GM12865 (cell line): ENCODE data around the gene DNAH6.

Source experiments
- DNase-seq: peaks from one replicate; pipeline ENCODE4 v3.0.0; 2010; ENCODE audit warnings: low read depth
- H3K4me3 ChIP-seq: 2 replicates; pipeline ENCODE4 v1.5.1; 2011; ENCODE audit warnings: mild to moderate bottlenecking, low read depth, low read length, control low read depth
- CTCF ChIP-seq: IDR thresholded peaks from 2 replicates; pipeline ENCODE4 v1.5.1; 2011; ENCODE audit warnings: low read length, control low read depth, low read depth, inconsistent platforms; ENCODE audit not compliant: insufficient read depth; ENCODE audit errors: missing control alignments

Gene DNAH6

GRCh38 chr2:84678214-84678613, 161.9 kb downstream of the DNAH6 start:
- DNase-seq, result no peak
- no peak overlapping the region for H3K4me3 ChIP-seq
- no peak for TF ChIP-seq CTCF

- DNase-seq, result no peak
- TF ChIP-seq CTCF, result no peak
- no peak overlapping the region for H3K4me3 ChIP-seq
Observed at GRCh38 chr2:84686783-84687476, 170.6 kb downstream of the DNAH6 start.

- no peak for DNase-seq
- no peak for TF ChIP-seq CTCF
- no peak overlapping the region for H3K4me3 ChIP-seq
Observed at GRCh38 chr2:84687498-84688149, 171.3 kb downstream of the DNAH6 start.

GRCh38 chr2:84690225-84690624, 173.9 kb downstream of the DNAH6 start:
- TF ChIP-seq CTCF, result no peak
- H3K4me3 ChIP-seq, result no peak overlapping the region
- no peak for DNase-seq

GRCh38 chr2:84694088-84694622, 177.9 kb downstream of the DNAH6 start:
- no peak for TF ChIP-seq CTCF
- H3K4me3 ChIP-seq, result no peak overlapping the region
- DNase-seq, result no peak

GRCh38 chr2:84697895-84698294, 181.6 kb downstream of the DNAH6 start:
- no peak overlapping the region for H3K4me3 ChIP-seq
- TF ChIP-seq CTCF, result no peak
- no peak for DNase-seq

- no peak overlapping the region for H3K4me3 ChIP-seq
- no peak for TF ChIP-seq CTCF
- DNase-seq, result no peak
Observed at GRCh38 chr2:84700006-84700405, 183.7 kb downstream of the DNAH6 start.
